22Rv1 (cell line): ENCODE data around the gene EPC2.

Source experiments
- H3K27ac ChIP-seq: fragments of 450-650 bp; 2 replicates; pipeline ENCODE4 v1.5.1; 2017
- CTCF ChIP-seq: fragments of 450-650 bp; IDR thresholded peaks from 2 replicates; pipeline ENCODE4 v1.5.1; 2017; ENCODE audit warnings: mild to moderate bottlenecking
- ZFX ChIP-seq: fragments of 450-650 bp; IDR thresholded peaks from 2 replicates; pipeline ENCODE4 v1.6.1; 2017; ENCODE audit warnings: antibody characterized with exemption, borderline replicate concordance

Gene EPC2

GRCh38 chr2:148794558-148794957 lies 150.0 kb downstream of the EPC2 start:
- TF ChIP-seq ZFX: no peak
- TF ChIP-seq CTCF: no peak
- no peak overlapping the region for H3K27ac ChIP-seq

GRCh38 chr2:148796735-148797512 lies 152.4 kb downstream of the EPC2 start:
- no peak for TF ChIP-seq CTCF
- no peak for TF ChIP-seq ZFX
- no peak overlapping the region for H3K27ac ChIP-seq

- no peak overlapping the region for H3K27ac ChIP-seq
- no peak for TF ChIP-seq ZFX
- no peak for TF ChIP-seq CTCF
Observed at GRCh38 chr2:148802448-148803220, 158.1 kb downstream of the EPC2 start.

- no peak for TF ChIP-seq CTCF
- TF ChIP-seq ZFX: no peak
- H3K27ac ChIP-seq: no peak overlapping the region
Observed at GRCh38 chr2:148810081-148810480, 165.5 kb downstream of the EPC2 start.

- TF ChIP-seq ZFX (no peak), CTCF (no peak)
Observed at GRCh38 chr2:148812306-148812705, 167.8 kb downstream of the EPC2 start.

GRCh38 chr2:148813603-148814065 lies 169.1 kb downstream of the EPC2 start:
- no peak for TF ChIP-seq CTCF
- TF ChIP-seq ZFX: no peak
- H3K27ac ChIP-seq: no peak overlapping the region

More at GRCh38 chr2:148812306-148812705, 167.8 kb downstream of the EPC2 start:
- H3K27ac ChIP-seq: no peak overlapping the region
